Measurements from ENCODE around the gene BLCAP. TPM values are rescaled to one million over a fixed set of nuclear protein-coding genes. Genes with fewer than 3 reads are reported as not detected.

Gene BLCAP
- total and polyA plus RNA-seq, 2 experiments from 2014 or later: 62.2 to 64.8 TPM

DNA sequence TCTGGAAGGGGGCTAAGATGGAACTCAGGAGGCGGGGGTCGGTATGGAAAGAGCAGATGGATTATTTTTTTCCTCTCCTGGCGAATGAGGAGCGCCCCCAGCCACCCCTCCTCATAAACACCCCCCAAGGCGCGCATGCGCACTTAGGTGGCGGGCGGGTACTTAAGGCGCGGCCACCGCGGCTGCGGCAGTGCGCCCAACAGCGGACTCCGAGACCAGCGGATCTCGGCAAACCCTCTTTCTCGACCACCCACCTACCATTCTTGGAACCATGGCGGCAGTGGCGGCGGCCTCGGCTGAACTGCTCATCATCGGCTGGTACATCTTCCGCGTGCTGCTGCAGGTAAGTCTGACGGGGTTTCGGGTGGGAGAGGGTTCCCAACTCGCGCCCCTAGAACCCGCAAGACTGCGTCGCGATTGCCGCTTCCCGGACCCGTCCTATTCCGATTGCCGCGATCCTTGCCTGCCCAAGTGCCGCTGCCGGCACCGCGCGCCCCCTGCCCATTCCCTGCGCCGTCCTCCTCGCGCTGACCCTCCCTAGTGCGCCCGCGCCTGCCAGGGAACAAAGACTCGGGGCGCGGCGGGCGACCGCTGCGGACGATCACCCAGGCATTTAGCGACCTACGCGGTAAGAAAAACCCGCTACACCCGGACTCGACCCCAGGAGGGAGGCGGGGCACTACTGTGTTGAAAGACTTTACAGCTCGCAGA is 6.5 kb downstream of the BLCAP start, which contains the start of gene NNAT:
Gene NNAT (plus strand): TSS at position 190 of the 711 bp plus-strand sequence. CDS start 82 bp downstream, at position 272.
- H3K79me2 ChIP-seq (replicated peaks; ENCODE audit: insufficient read depth): peaks cover 95% of the 10 kb centered on the region
- no peaks in the 10 kb centered on the region for H3K27me3 ChIP-seq (ENCODE audit: insufficient read depth)
- peak within 1 kb of the TSS; percentile 68 for H3K4me2 ChIP-seq
- H3K27ac ChIP-seq (ENCODE audit: low read depth): peak within 1 kb of the TSS; percentile 84
- ATAC-seq (no peak), DNase-seq (ENCODE audit: low spot score) (no peak)
- peaks cover 74% of the 10 kb centered on the region for H3K4me1 ChIP-seq (ENCODE audit: insufficient read depth)
- Mint-ChIP-seq H3K36me3 (ENCODE audit: low read depth) (peaks cover 74% of the 10 kb centered on the region), H3K4me3 (peak within 1 kb of the TSS; percentile 59), H3K9me3 (peaks cover 14% of the 10 kb centered on the region), H3K27me3 (ENCODE audit: insufficient read depth, low read depth, poor library complexity) (peaks cover 20% of the 10 kb centered on the region), H3K27ac (peak within 1 kb of the TSS; percentile 69), H3K4me1 (peaks cover 86% of the 10 kb centered on the region)
- peak within 1 kb of the TSS; percentile 39 for H3K4me3 ChIP-seq
- H3F3A ChIP-seq (replicated peaks; ENCODE audit: low read depth): no peaks in the 10 kb centered on the region
- H3K9me2 ChIP-seq (ENCODE audit: insufficient read depth): no peaks in the 10 kb centered on the region
- H3K36me3 ChIP-seq (ENCODE audit: insufficient read depth): peaks cover 4% of the 10 kb centered on the region
- no peak within 1 kb of the TSS for H2AFZ ChIP-seq
- peaks cover 54% of the 10 kb centered on the region for H4K20me1 ChIP-seq (replicated peaks; ENCODE audit: insufficient read depth)
- TF ChIP-seq JUNB (IDR thresholded peaks at IDR 0.05; ENCODE audit: unreplicated experiment) (no peak), NANOG (IDR thresholded peaks at IDR 0.05; ENCODE audit: borderline replicate concordance) (no peak), EZH2phosphoT487 (IDR thresholded peaks at IDR 0.05; ENCODE audit: unreplicated experiment) (no peak), POLR2AphosphoS5 (IDR thresholded peaks at IDR 0.05; ENCODE audit: low read depth) (no peak), EZH2 (IDR thresholded peaks at IDR 0.05; ENCODE audit: low read depth, unreplicated experiment) (no peak)
- TF ChIP-seq, protein P1, sequence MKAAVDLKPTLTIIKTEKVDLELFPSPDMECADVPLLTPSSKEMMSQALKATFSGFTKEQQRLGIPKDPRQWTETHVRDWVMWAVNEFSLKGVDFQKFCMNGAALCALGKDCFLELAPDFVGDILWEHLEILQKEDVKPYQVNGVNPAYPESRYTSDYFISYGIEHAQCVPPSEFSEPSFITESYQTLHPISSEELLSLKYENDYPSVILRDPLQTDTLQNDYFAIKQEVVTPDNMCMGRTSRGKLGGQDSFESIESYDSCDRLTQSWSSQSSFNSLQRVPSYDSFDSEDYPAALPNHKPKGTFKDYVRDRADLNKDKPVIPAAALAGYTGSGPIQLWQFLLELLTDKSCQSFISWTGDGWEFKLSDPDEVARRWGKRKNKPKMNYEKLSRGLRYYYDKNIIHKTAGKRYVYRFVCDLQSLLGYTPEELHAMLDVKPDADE (IDR thresholded peaks at IDR 0.05): no peak

DNA sequence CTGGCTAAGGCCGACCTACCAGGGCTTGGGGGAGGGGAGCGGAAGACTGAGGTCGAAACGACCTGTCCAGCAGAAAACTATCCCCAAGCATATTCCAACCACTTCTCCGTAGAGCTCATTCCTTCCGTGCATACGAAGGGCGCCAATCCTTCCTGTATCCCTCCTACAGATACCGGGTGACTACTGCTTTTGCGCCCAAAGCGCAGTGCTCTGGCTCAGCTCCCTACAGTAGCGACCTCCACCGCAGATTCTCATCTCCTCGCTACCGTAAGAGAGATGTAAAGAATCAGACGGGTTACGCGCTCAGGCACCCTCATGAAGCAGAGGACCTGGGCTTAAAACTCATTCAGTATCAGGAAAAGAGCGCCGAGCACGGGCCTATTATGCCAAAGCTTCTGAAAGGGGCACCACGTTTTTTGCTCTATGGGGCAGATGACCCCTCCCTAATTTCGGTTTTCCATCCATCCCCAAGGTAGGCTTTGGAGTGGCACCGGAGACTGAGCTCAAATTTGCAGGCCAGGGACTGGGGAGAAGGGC is 7.2 kb downstream of the BLCAP start:
- DNase-seq (ENCODE audit: low spot score): no peak
- ATAC-seq: no peak
- peak overlapping the region; percentile 69 for H3K27ac Mint-ChIP-seq
- TF ChIP-seq EZH2phosphoT487 (IDR thresholded peaks at IDR 0.05; ENCODE audit: unreplicated experiment): no peak
- TF ChIP-seq ZNF462 (CRISPR knock-in tag; IDR thresholded peaks at IDR 0.05): no peak
- no peak for TF ChIP-seq EZH2 (IDR thresholded peaks at IDR 0.05; ENCODE audit: low read depth, unreplicated experiment)
- TF ChIP-seq, protein P1 (IDR thresholded peaks at IDR 0.05): no peak
- no peak for TF ChIP-seq NANOG (IDR thresholded peaks at IDR 0.05; ENCODE audit: borderline replicate concordance)
- no peak for TF ChIP-seq CREB1 (CRISPR knock-in tag; IDR thresholded peaks at IDR 0.05; ENCODE audit: low read depth)
- no peak for TF ChIP-seq ZNF331 (CRISPR knock-in tag; IDR thresholded peaks at IDR 0.05; ENCODE audit: low read depth)

More for the DNA sequence above, 7.2 kb downstream of the BLCAP start:
- Histone ChIP-seq H3K79me2 (replicated peaks; ENCODE audit: insufficient read depth) (peaks cover 96% of the 10 kb centered on the region), H3K27me3 (ENCODE audit: insufficient read depth) (no peaks in the 10 kb centered on the region), H2AFZ (no peak overlapping the region), H3K36me3 (ENCODE audit: insufficient read depth) (peaks cover 4% of the 10 kb centered on the region), H3K9me2 (ENCODE audit: insufficient read depth) (no peaks in the 10 kb centered on the region), H3K4me1 (ENCODE audit: insufficient read depth) (peaks cover 70% of the 10 kb centered on the region), H3K4me3 (no peak overlapping the region; the same call in 1 of the 2 replicates), H3F3A (replicated peaks; ENCODE audit: low read depth) (no peaks in the 10 kb centered on the region), H4K20me1 (replicated peaks; ENCODE audit: insufficient read depth) (peaks cover 52% of the 10 kb centered on the region), H3K4me2 (peak overlapping the region; percentile 67; the same call in 1 of the 2 replicates), H3K27ac (ENCODE audit: low read depth) (no peak overlapping the region; the same call in 1 of the 2 replicates)
- peaks cover 14% of the 10 kb centered on the region for H3K9me3 Mint-ChIP-seq
- peak overlapping the region; percentile 59 for H3K4me3 Mint-ChIP-seq
- H3K27me3 Mint-ChIP-seq (ENCODE audit: insufficient read depth, low read depth, poor library complexity): peaks cover 20% of the 10 kb centered on the region
- H3K36me3 Mint-ChIP-seq (ENCODE audit: low read depth): peaks cover 78% of the 10 kb centered on the region
- peaks cover 85% of the 10 kb centered on the region for H3K4me1 Mint-ChIP-seq

Data from GM23338 (cell line).